Measurements from ENCODE around the gene MXRA7.

The MXRA7 gene

DNA sequence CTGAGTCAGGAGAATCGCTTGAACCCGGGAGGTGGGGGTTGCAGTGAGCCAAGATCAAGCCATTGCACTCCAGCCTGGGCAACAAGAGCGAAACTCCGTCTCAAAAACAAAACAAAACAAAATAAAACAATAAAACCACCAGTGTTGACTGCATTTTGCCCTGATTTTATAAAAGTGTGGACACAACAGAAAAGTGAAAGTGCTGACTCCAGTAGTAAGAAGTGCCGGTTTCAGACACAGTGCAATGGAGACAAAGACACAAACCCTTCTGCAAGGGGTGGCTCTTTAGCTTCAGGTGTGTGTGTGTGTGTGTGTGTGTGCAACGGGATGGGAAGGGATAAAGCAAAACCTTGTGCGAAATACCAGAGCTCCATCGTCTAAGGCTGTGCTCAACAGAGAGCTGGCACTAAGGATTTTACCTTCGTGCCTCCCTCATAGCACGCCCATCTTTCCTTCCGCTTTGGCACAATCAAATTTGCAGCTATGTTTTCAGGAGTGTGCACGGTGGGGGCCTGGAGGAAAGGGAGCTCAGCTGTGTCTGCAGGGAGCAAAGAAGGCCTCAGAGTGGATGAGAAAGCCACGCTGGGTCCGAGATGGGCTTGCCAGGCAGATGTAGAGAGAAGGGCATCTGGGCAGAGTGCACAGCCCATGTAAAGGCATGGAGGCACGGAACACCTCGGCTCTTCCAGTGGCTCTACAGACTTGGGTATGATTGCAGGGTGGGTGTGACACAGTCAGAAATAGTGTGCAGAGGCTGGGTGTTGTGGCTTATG is 15.5 kb downstream of the MXRA7 start:
- Mint-ChIP-seq H3K9me3 (no peaks in the 10 kb centered on the region), H3K36me3 (ENCODE audit: low read depth) (peaks cover 4% of the 10 kb centered on the region), H3K27me3 (ENCODE audit: low read depth) (no peaks in the 10 kb centered on the region), H3K27ac (peak overlapping the region; percentile 55 to 89 (median 79)), H3K4me1 (peaks cover 51% of the 10 kb centered on the region), H3K4me3 (peak overlapping the region in 1 of 3 experiments; percentile 23)
- TF ChIP-seq, protein P1, sequence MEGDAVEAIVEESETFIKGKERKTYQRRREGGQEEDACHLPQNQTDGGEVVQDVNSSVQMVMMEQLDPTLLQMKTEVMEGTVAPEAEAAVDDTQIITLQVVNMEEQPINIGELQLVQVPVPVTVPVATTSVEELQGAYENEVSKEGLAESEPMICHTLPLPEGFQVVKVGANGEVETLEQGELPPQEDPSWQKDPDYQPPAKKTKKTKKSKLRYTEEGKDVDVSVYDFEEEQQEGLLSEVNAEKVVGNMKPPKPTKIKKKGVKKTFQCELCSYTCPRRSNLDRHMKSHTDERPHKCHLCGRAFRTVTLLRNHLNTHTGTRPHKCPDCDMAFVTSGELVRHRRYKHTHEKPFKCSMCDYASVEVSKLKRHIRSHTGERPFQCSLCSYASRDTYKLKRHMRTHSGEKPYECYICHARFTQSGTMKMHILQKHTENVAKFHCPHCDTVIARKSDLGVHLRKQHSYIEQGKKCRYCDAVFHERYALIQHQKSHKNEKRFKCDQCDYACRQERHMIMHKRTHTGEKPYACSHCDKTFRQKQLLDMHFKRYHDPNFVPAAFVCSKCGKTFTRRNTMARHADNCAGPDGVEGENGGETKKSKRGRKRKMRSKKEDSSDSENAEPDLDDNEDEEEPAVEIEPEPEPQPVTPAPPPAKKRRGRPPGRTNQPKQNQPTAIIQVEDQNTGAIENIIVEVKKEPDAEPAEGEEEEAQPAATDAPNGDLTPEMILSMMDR (IDR thresholded peaks at IDR 0.05; ENCODE audit: unreplicated experiment in 3 of 3): no peak

DNA sequence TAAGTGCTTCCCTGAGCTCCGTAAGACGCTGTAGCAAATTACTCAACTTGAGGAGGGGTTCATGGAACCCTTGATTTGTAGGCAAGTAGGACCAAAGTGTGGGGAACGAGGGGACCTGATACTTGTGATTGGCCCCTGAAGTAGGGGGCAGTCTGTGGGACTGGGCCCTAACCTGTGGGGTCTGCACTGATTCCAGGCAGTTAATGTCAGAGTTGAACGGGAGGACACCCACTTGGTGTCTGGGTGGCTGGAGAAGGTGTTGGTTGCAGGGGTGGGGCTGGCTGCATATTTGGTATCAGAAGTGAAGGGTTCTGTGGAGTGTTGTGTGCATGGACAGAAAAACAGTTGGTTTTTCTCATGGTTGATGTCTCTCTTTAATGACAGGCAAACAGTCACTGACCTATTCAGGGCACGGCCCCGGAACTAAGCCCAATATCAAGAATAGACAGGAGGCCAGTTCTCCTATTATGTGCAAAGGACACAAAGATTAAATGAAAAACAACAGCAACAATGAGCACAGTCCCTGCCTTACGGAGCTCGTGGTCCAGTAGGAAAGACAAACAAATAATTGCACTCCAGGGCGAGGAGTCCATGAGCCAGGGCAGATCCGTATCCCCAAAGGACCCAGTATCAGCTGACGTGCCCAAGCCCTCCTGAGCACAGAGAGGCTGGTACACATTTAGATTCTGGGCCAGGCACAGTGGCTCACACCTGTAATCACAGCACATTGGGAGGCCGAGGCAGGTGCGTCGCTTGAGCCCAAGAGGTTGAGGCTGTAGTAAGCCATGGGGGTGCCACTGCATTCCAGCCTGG is 19.2 kb downstream of the MXRA7 start:
- TF ChIP-seq, protein P1 (IDR thresholded peaks at IDR 0.05; ENCODE audit: unreplicated experiment in 3 of 3): no peak
- H3K4me3 Mint-ChIP-seq: no peak overlapping the region
- peaks cover 46% of the 10 kb centered on the region for H3K4me1 Mint-ChIP-seq
- peaks cover 4% of the 10 kb centered on the region for H3K36me3 Mint-ChIP-seq (ENCODE audit: low read depth)
- H3K9me3 Mint-ChIP-seq: no peaks in the 10 kb centered on the region
- no peaks in the 10 kb centered on the region for H3K27me3 Mint-ChIP-seq (ENCODE audit: low read depth)
- H3K27ac Mint-ChIP-seq: peak overlapping the region; percentile 40 to 58 (median 52)

DNA sequence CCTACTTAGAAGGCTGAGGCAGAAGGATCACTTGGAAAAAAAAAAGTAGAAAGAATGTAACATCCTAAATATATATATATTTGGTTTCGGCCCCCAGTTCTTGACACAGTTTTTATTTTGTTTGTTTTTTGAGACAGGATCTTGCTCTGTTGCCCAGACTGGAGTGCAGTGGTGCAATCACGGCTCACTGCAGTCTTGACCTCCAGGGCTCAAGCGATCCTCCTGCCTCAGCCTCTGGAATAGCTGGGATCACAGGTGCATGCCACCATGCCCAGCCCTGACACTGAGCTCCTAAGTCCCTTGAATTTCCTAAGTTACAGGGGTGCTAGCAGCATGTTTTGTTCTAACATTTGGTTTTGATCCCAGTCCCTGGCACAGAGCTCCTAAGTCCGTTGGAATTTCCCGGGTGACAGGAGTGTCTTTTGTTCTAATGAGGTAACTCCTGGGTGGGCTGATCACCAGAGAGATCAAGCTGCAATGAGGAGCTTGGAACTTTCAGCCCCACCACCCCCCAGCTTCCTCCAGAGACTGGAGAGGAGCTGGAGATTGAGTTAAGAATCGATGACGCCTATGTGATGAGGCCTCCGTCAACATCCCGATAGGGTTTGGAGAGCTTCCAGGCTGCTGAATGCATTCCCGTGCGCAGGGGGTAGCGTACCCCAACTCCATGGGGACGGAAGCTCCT is 20.0 kb downstream of the MXRA7 start:
- TF ChIP-seq, protein P1 (IDR thresholded peaks at IDR 0.05; ENCODE audit: unreplicated experiment in 3 of 3): no peak
- no peaks in the 10 kb centered on the region for H3K9me3 Mint-ChIP-seq
- H3K27me3 Mint-ChIP-seq (ENCODE audit: low read depth): no peaks in the 10 kb centered on the region
- H3K36me3 Mint-ChIP-seq (ENCODE audit: low read depth): peaks cover 4% of the 10 kb centered on the region
- peaks cover 49% of the 10 kb centered on the region for H3K4me1 Mint-ChIP-seq
- H3K4me3 Mint-ChIP-seq: no peak overlapping the region
- H3K27ac Mint-ChIP-seq: no peak overlapping the region

DNA sequence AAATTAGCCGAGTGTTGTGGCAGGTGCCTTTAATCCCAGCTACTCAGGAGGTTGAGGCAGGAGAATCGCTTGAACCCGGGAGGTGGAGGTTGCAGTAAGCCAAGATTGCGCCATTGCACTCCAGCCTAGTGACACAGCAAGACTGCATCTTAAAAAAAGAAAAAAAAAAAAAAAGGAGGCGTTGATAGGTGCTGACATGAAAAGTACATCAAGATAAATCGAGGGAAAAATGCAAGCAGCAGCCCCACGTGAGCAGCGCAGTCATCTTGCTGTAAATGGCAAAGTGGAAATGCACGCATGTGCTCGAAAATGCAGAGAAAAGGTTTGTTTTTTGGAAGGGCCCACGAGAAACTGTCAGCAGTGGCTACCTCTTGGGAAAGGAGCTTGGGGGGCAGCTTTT is 20.9 kb downstream of the MXRA7 start:
- no peak overlapping the region for H3K27ac Mint-ChIP-seq
- no peaks in the 10 kb centered on the region for H3K27me3 Mint-ChIP-seq (ENCODE audit: low read depth)
- H3K4me3 Mint-ChIP-seq: no peak overlapping the region
- TF ChIP-seq, protein P1 (IDR thresholded peaks at IDR 0.05; ENCODE audit: unreplicated experiment in 3 of 3): no peak
- no peaks in the 10 kb centered on the region for H3K9me3 Mint-ChIP-seq
- H3K4me1 Mint-ChIP-seq: peaks cover 49% of the 10 kb centered on the region
- H3K36me3 Mint-ChIP-seq (ENCODE audit: low read depth): no peaks in the 10 kb centered on the region

DNA sequence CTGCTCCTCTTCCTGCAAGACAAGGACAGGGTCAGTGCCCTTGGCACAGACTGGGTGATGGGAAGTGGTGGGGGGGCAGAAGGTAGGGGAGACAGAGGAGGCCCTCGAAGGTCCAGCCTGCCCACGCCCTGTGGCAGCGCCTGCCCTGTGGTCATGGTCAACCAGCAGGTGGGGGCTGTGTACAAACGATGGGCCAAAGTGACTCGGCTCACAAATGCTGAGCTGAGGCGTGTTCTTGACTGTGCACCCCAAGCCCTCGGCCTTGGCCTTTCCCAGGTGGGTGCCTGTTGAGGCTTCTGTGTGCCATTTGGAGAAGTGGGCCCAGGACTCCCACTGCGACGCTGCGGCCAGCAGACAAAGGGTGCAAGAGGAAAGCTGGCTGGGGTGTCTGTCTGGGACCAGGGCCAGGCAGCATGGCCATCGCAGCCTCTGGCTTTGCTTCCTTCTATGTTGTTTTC is 22.6 kb downstream of the MXRA7 start:
- H3K9me3 Mint-ChIP-seq: no peaks in the 10 kb centered on the region
- H3K27me3 Mint-ChIP-seq (ENCODE audit: low read depth): no peaks in the 10 kb centered on the region
- TF ChIP-seq, protein P1 (IDR thresholded peaks at IDR 0.05; ENCODE audit: unreplicated experiment in 3 of 3): no peak
- peak overlapping the region; percentile 78 to 89 (median 87) for H3K27ac Mint-ChIP-seq
- peaks cover 55% of the 10 kb centered on the region for H3K4me1 Mint-ChIP-seq
- no peaks in the 10 kb centered on the region for H3K36me3 Mint-ChIP-seq (ENCODE audit: low read depth)
- H3K4me3 Mint-ChIP-seq: peak overlapping the region; percentile 2 to 38 (median 22)

Measured in nephron (organoid).